HUES64 (cell line): ENCODE data around the gene APOD.

ENCODE experiments used
- H3K27ac ChIP-seq: 2 replicates; pipeline ENCODE4 v1.7.0; 2013; ENCODE audit warnings: low read depth, low read length, inconsistent platforms
- H3K27me3 ChIP-seq: 2 replicates; pipeline ENCODE4 v1.6.1; 2013; ENCODE audit warnings: mild to moderate bottlenecking, low read length; ENCODE audit not compliant: insufficient read depth
- H3K36me3 ChIP-seq: 2 replicates; pipeline ENCODE4 v1.6.1; 2013; ENCODE audit warnings: mild to moderate bottlenecking, low read length; ENCODE audit not compliant: insufficient read depth
- H3K4me1 ChIP-seq: 2 replicates; pipeline ENCODE4 v1.6.1; 2013; ENCODE audit warnings: mild to moderate bottlenecking, low read length, moderate library complexity; ENCODE audit not compliant: insufficient read depth
- H3K4me3 ChIP-seq: 2 replicates; pipeline ENCODE4 v1.5.1; 2013; ENCODE audit warnings: mild to moderate bottlenecking, low read length, moderate library complexity
- H3K9ac ChIP-seq: 2 replicates; pipeline ENCODE4 v1.6.1; 2013; ENCODE audit warnings: mild to moderate bottlenecking, low read depth, low read length
- H3K9me3 ChIP-seq: 2 replicates; pipeline ENCODE4 v1.6.1; 2013; ENCODE audit warnings: low read depth, low read length; ENCODE audit not compliant: insufficient read depth
- WGBS: fragments of 150-250, 120-280 bp; methylation state at CpG from one replicate; pipeline ENCODE4 v1.1.7; 2013; ENCODE audit warnings: missing lambda C conversion rate; 5-methylcytosine and 5-hydroxymethylcytosine counted together

The APOD gene

GRCh38 chr3:195580744-195581443, 2.8 kb downstream of the APOD start:
- Histone ChIP-seq H3K4me1 (no peaks in the 10 kb centered on the region), H3K9me3 (no peaks in the 10 kb centered on the region), H3K4me3 (no peak overlapping the region), H3K27ac (no peak overlapping the region), H3K9ac (no peak overlapping the region), H3K27me3 (no peaks in the 10 kb centered on the region), H3K36me3 (no peaks in the 10 kb centered on the region)
- 86% methylated on average over 5 of the region's 6 CpGs for WGBS

GRCh38 chr3:195579281-195579680, 4.5 kb downstream of the APOD start:
- H3K27me3 ChIP-seq, result no peaks in the 10 kb centered on the region
- WGBS, result 94% methylated on average over 12 of the region's 12 CpGs
- H3K4me3 ChIP-seq, result no peak overlapping the region
- H3K4me1 ChIP-seq, result no peaks in the 10 kb centered on the region; the same call in 1 of the 2 replicates
- no peak overlapping the region for H3K27ac ChIP-seq
- no peaks in the 10 kb centered on the region for H3K9me3 ChIP-seq
- H3K36me3 ChIP-seq, result no peaks in the 10 kb centered on the region
- no peak overlapping the region for H3K9ac ChIP-seq

- H3K27ac ChIP-seq, result no peak overlapping the region
- no peak overlapping the region for H3K9ac ChIP-seq
- no peaks in the 10 kb centered on the region for H3K9me3 ChIP-seq
- H3K4me1 ChIP-seq, result no peaks in the 10 kb centered on the region; the same call in 1 of the 2 replicates
- 97% methylated on average over 6 of the region's 6 CpGs for WGBS
- H3K4me3 ChIP-seq, result no peak overlapping the region
- no peaks in the 10 kb centered on the region for H3K36me3 ChIP-seq
- H3K27me3 ChIP-seq, result no peaks in the 10 kb centered on the region
Measured at GRCh38 chr3:195578565-195578964, 5.2 kb downstream of the APOD start.

GRCh38 chr3:195577645-195578177, 6.0 kb downstream of the APOD start:
- H3K36me3 ChIP-seq, result no peaks in the 10 kb centered on the region
- H3K4me1 ChIP-seq, result no peaks in the 10 kb centered on the region; the same call in 1 of the 2 replicates
- WGBS, result 75% methylated on average over 6 of the region's 9 CpGs
- H3K4me3 ChIP-seq, result no peak overlapping the region
- no peaks in the 10 kb centered on the region for H3K27me3 ChIP-seq
- no peak overlapping the region for H3K27ac ChIP-seq
- H3K9me3 ChIP-seq, result no peaks in the 10 kb centered on the region
- no peak overlapping the region for H3K9ac ChIP-seq

GRCh38 chr3:195574497-195575304, 9.0 kb downstream of the APOD start:
- Histone ChIP-seq H3K27me3 (no peaks in the 10 kb centered on the region), H3K4me3 (no peak overlapping the region), H3K36me3 (no peaks in the 10 kb centered on the region), H3K9ac (no peak overlapping the region), H3K9me3 (no peaks in the 10 kb centered on the region), H3K4me1 (no peaks in the 10 kb centered on the region; the same call in 1 of the 2 replicates), H3K27ac (no peak overlapping the region)
- WGBS, result 96% methylated on average over 8 of the region's 8 CpGs

GRCh38 chr3:195573611-195574496, 9.9 kb downstream of the APOD start:
- H3K36me3 ChIP-seq, result no peaks in the 10 kb centered on the region
- 90% methylated on average over 19 of the region's 19 CpGs for WGBS
- H3K4me1 ChIP-seq, result no peaks in the 10 kb centered on the region; the same call in 1 of the 2 replicates
- no peaks in the 10 kb centered on the region for H3K27me3 ChIP-seq
- no peak overlapping the region for H3K9ac ChIP-seq
- no peak overlapping the region for H3K27ac ChIP-seq
- no peak overlapping the region for H3K4me3 ChIP-seq
- no peaks in the 10 kb centered on the region for H3K9me3 ChIP-seq

- Histone ChIP-seq H3K27ac (no peak overlapping the region), H3K9ac (no peak overlapping the region), H3K36me3 (no peaks in the 10 kb centered on the region), H3K27me3 (no peaks in the 10 kb centered on the region), H3K9me3 (no peaks in the 10 kb centered on the region), H3K4me3 (no peak overlapping the region), H3K4me1 (no peaks in the 10 kb centered on the region; the same call in 1 of the 2 replicates)
- WGBS, result 87% methylated on average over 6 of the region's 6 CpGs
Measured at GRCh38 chr3:195571361-195571760, 12.4 kb downstream of the APOD start.

- H3K9ac ChIP-seq, result no peak overlapping the region
- H3K9me3 ChIP-seq, result no peaks in the 10 kb centered on the region
- no peaks in the 10 kb centered on the region for H3K36me3 ChIP-seq
- H3K4me1 ChIP-seq, result no peaks in the 10 kb centered on the region; the same call in 1 of the 2 replicates
- no peak overlapping the region for H3K27ac ChIP-seq
- H3K27me3 ChIP-seq, result no peaks in the 10 kb centered on the region
- WGBS, result 93% methylated on average over 9 of the region's 9 CpGs
- no peak overlapping the region for H3K4me3 ChIP-seq
Measured at GRCh38 chr3:195570912-195571311, 12.8 kb downstream of the APOD start.

GRCh38 chr3:195570344-195570743, 13.4 kb downstream of the APOD start:
- WGBS, result 87% methylated on average over 6 of the region's 6 CpGs
- no peak overlapping the region for H3K9ac ChIP-seq
- H3K36me3 ChIP-seq, result no peaks in the 10 kb centered on the region
- no peak overlapping the region for H3K4me3 ChIP-seq
- no peaks in the 10 kb centered on the region for H3K27me3 ChIP-seq
- no peak overlapping the region for H3K27ac ChIP-seq
- no peaks in the 10 kb centered on the region for H3K9me3 ChIP-seq
- H3K4me1 ChIP-seq, result no peaks in the 10 kb centered on the region; the same call in 1 of the 2 replicates

- Histone ChIP-seq H3K9ac (no peak overlapping the region), H3K4me1 (no peaks in the 10 kb centered on the region; the same call in 1 of the 2 replicates), H3K27me3 (no peaks in the 10 kb centered on the region), H3K9me3 (no peaks in the 10 kb centered on the region), H3K4me3 (no peak overlapping the region), H3K27ac (no peak overlapping the region), H3K36me3 (no peaks in the 10 kb centered on the region)
- 90% methylated on average over 5 of the region's 5 CpGs for WGBS
Measured at GRCh38 chr3:195568630-195569029, 15.1 kb downstream of the APOD start.
